Right lobe of liver (tissue), 6 donors: ENCODE measurements around the gene RMND1. TPM values are rescaled to one million over a fixed set of nuclear protein-coding genes. Genes with fewer than 3 reads are reported as not detected.

Experiments
- ATAC-seq, 4 donors: fragments of 200-7000 bp; cut with Tn5 transposase; one replicate each; pipeline ENCODE4 v1.9.1; 2020; ENCODE audit warnings: mild to moderate bottlenecking in 4 of 4, moderate library complexity in 4 of 4
- DNase-seq, 3 donors: peaks; one replicate each; pipeline ENCODE4 v3.0.0-alpha.2; 2020
- H3K27ac ChIP-seq, 3 donors: fragments of 200-600 bp; one replicate each; pipeline ENCODE4 v1.8.0; 2022
- H3K27me3 ChIP-seq, 2 donors: fragments of 200-600 bp; one replicate each; pipeline ENCODE4 v1.8.0; 2022
- H3K36me3 ChIP-seq, 4 donors: fragments of 200-600 bp; sonication (generic) in 1 of 4; one replicate each; pipeline versions ENCODE4 v1.5.1 to v1.8.0; 2017 to 2022; ENCODE audit warnings: control low read depth in 1 of 4
- H3K4me1 ChIP-seq, 4 donors: fragments of 200-600 bp; sonication (generic) in 1 of 4; one replicate each; pipeline versions ENCODE4 v1.5.1 to v1.8.0; 2017 to 2022; ENCODE audit warnings: control low read depth in 1 of 4
- H3K4me3 ChIP-seq, 3 donors: fragments of 200-600 bp; one replicate each; pipeline ENCODE4 v1.8.0; 2022
- H3K9me3 ChIP-seq, 4 donors: fragments of 200-600 bp; sonication (generic) in 1 of 4; one replicate each; pipeline versions ENCODE4 v1.5.1 to v1.8.0; 2017 to 2022; ENCODE audit warnings: control low read depth in 1 of 4
- CTCF ChIP-seq, 4 donors: fragments of 200-600 bp in 3 of 4; fragments of 450-650 bp in 1 of 4; IDR thresholded peaks; one replicate each; pipeline versions ENCODE4 v1.5.1 to v1.8.0; 2016 to 2022; ENCODE audit warnings: antibody characterized with exemption in 4 of 4, mild to moderate bottlenecking in 2 of 4
- POLR2A ChIP-seq: fragments of 450-650 bp; IDR thresholded peaks from one replicate; pipeline ENCODE4 v1.6.1; 2017; ENCODE audit warnings: antibody characterized with exemption, mild to moderate bottlenecking
- WGBS: methylation state at CpG from one replicate; pipeline ENCODE4 v1.1.6; 2018; ENCODE audit warnings: low coverage, low lambda C conversion rate; ENCODE audit not compliant: insufficient coverage; ENCODE audit errors: missing lambda C conversion rate; 5-methylcytosine and 5-hydroxymethylcytosine counted together
- intact Hi-C, 2 donors: fragments of 100-400 bp; cut with DNase I; formaldehyde crosslinking; loops; one replicate each; pipeline versions ENCODE4 v1.11.2 to v1.14.1; 2022
- total RNA-seq, 6 experiments: library from RNA; depleted of rRNA in 2 of 6; stranded (reverse); fragments of >200 nt in 2 of 6; fragmentation: NEBNext Ultra II Directional in 3 of 6; extraction: Animal tissue kit (Norgen Biotek cat#: 25700) in 3 of 6; gene quantifications; one replicate each; pipeline versions ENCODE4 v1.1.0 to v1.2.4, GENCODE V29; 2016 to 2023
- donor health status: DM: no; HTN: yes; CAD: no.
- donor health status: DM: no; HTN: no; CAD: no.
- donor health status: DM: no; HTN: no; CAD: no.
- donor health status: DM: no; HTN: yes; CAD: no.
- donor health status: DM: no; HTN: yes; CAD: no.

Gene RMND1
- total RNA-seq, 6 experiments from 2014 or later = 13.1 to 23.4 (median 19.5) TPM

- H3K9me3 ChIP-seq = no peaks in the 10 kb centered on the region
- TF ChIP-seq CTCF (IDR thresholded peaks at IDR 0.05) (no peak), POLR2A (no peak)
- WGBS = 46% methylated on average over 9 of the region's 16 CpGs
- H3K27me3 ChIP-seq = no peaks in the 10 kb centered on the region
- peaks cover 0 to 6% (median under 1%) of the 10 kb centered on the region in 4 donors for H3K4me1 ChIP-seq
- intact Hi-C loops = no loop called here
- H3K36me3 ChIP-seq = no peaks in the 10 kb centered on the region
- H3K4me3 ChIP-seq = peak overlapping the region; percentile 71 to 83 (median 76)
- peak; percentile 41 to 61 (median 50) for ATAC-seq
- peak overlapping the region in 1 of 3 donors; percentile 72 for H3K27ac ChIP-seq
- DNase-seq = no peak
Observed at GRCh38 chr6:151493161-151493803, 41.4 kb upstream of the RMND1 start.

GRCh38 chr6:151490996-151491395, 39.1 kb upstream of the RMND1 start:
- WGBS = 70% methylated on average over 5 of the region's 7 CpGs
- no peak for TF ChIP-seq POLR2A
- TF ChIP-seq CTCF (IDR thresholded peaks at IDR 0.05) = no peak
- intact Hi-C loops = no loop called here
- Histone ChIP-seq H3K4me3 (no peak overlapping the region), H3K27ac (no peak overlapping the region), H3K9me3 (no peaks in the 10 kb centered on the region), H3K4me1 (no peaks in the 10 kb centered on the region), H3K36me3 (no peaks in the 10 kb centered on the region), H3K27me3 (no peaks in the 10 kb centered on the region)
- no peak for DNase-seq
- no peak for ATAC-seq

GRCh38 chr6:151488226-151488625, 36.3 kb upstream of the RMND1 start:
- Histone ChIP-seq H3K4me3 (no peak overlapping the region), H3K4me1 (no peaks in the 10 kb centered on the region), H3K9me3 (no peaks in the 10 kb centered on the region), H3K27ac (no peak overlapping the region), H3K27me3 (no peaks in the 10 kb centered on the region), H3K36me3 (no peaks in the 10 kb centered on the region)
- no peak for TF ChIP-seq CTCF (IDR thresholded peaks at IDR 0.05)
- TF ChIP-seq POLR2A = no peak
- ATAC-seq = no peak
- no peak for DNase-seq
- WGBS = 68% methylated on average over 2 of the region's 2 CpGs
- intact Hi-C loops = no loop called here

GRCh38 chr6:151483994-151484393, 32.1 kb upstream of the RMND1 start:
- TF ChIP-seq POLR2A = no peak
- no peak for TF ChIP-seq CTCF (IDR thresholded peaks at IDR 0.05)
- Histone ChIP-seq H3K27me3 (no peaks in the 10 kb centered on the region), H3K36me3 (no peaks in the 10 kb centered on the region), H3K9me3 (no peaks in the 10 kb centered on the region), H3K27ac (no peak overlapping the region), H3K4me3 (no peak overlapping the region), H3K4me1 (no peaks in the 10 kb centered on the region)
- ATAC-seq (peak in 2 of 4 donors; percentile 22 to 29), DNase-seq (no peak)
- intact Hi-C loops = no loop called here
